Large intestine (tissue), 3 donors: ENCODE measurements around the gene RASSF10. TPM values are rescaled to one million over a fixed set of nuclear protein-coding genes. Genes with fewer than 3 reads are reported as not detected.
"Not testable (repeated sequence)": the region's sequence is repeated elsewhere in the genome, so short reads cannot be mapped to it uniquely, and the experiment has no call there.

Experiments used
- DNase-seq, 2 donors: peaks; one replicate each; pipeline versions ENCODE4 v3.0.0 to v3.0.0-alpha.2; 2013
- H3K27ac ChIP-seq: one replicate; pipeline ENCODE4 v1.5.1; 2013; ENCODE audit warnings: low read length
- H3K27me3 ChIP-seq: 2 replicates; pipeline ENCODE4 v1.6.1; 2013; ENCODE audit warnings: low read length; ENCODE audit not compliant: control insufficient read depth, insufficient read depth
- H3K36me3 ChIP-seq: 2 replicates; pipeline ENCODE4 v1.6.1; 2013; ENCODE audit warnings: low read length; ENCODE audit not compliant: control insufficient read depth, insufficient read depth
- H3K4me1 ChIP-seq: one replicate; pipeline ENCODE4 v1.6.1; 2013; ENCODE audit warnings: low read length; ENCODE audit not compliant: control insufficient read depth, insufficient read depth
- H3K4me3 ChIP-seq: one replicate; pipeline ENCODE4 v1.5.1; 2013; ENCODE audit warnings: low read length
- H3K9me3 ChIP-seq: one replicate; pipeline ENCODE4 v1.6.1; 2013; ENCODE audit warnings: mild to moderate bottlenecking, low read depth, low read length, moderate library complexity; ENCODE audit not compliant: control insufficient read depth
- WGBS: methylation state at CpG from one replicate; pipeline ENCODE4 v1.1.5; 2013; ENCODE audit warnings: low lambda C conversion rate; ENCODE audit not compliant: insufficient coverage; 5-methylcytosine and 5-hydroxymethylcytosine counted together
- polyA plus RNA-seq: library from polyadenylated mRNA; unstranded; fragments of 120-200 nt; gene quantifications from one replicate; pipeline ENCODE4 v1.2.1, GENCODE V29; 2013

RASSF10 gene
- polyA plus RNA-seq, 1 donor = 3.6 TPM

GRCh38 chr11:13038366-13038765 is 29.2 kb downstream of the RASSF10 start:
- no peak overlapping the region for H3K27ac ChIP-seq

GRCh38 chr11:13039126-13039525 is 30.0 kb downstream of the RASSF10 start:
- Histone ChIP-seq H3K36me3 (no peaks in the 10 kb centered on the region), H3K9me3 (no peaks in the 10 kb centered on the region), H3K4me3 (no peak overlapping the region), H3K4me1 (no peaks in the 10 kb centered on the region), H3K27ac (no peak overlapping the region), H3K27me3 (no peaks in the 10 kb centered on the region)
- 94% methylated on average over 5 of the region's 5 CpGs for WGBS
- DNase-seq = no peak

More at GRCh38 chr11:13038366-13038765, 29.2 kb downstream of the RASSF10 start:
- Histone ChIP-seq H3K27me3 (no peaks in the 10 kb centered on the region), H3K4me1 (no peaks in the 10 kb centered on the region), H3K9me3 (no peaks in the 10 kb centered on the region), H3K36me3 (no peaks in the 10 kb centered on the region), H3K4me3 (no peak overlapping the region)
- DNase-seq = peak in 1 of 2 donors; percentile 51
- 100% methylated on average over 1 of the region's 7 CpGs for WGBS

- DNase-seq = no peak
- 52% methylated on average over 2 of the region's 4 CpGs for WGBS
- no peak overlapping the region for H3K27ac ChIP-seq
Measured at GRCh38 chr11:13040969-13041561, 31.9 kb downstream of the RASSF10 start.

GRCh38 chr11:13042873-13043342 is 33.8 kb downstream of the RASSF10 start:
- Histone ChIP-seq H3K4me1 (no peaks in the 10 kb centered on the region), H3K27me3 (no peaks in the 10 kb centered on the region), H3K36me3 (no peaks in the 10 kb centered on the region), H3K4me3 (no peak overlapping the region), H3K9me3 (no peaks in the 10 kb centered on the region), H3K27ac (no peak overlapping the region)
- 80% methylated on average over 1 of the region's 5 CpGs for WGBS
- DNase-seq = peak in 1 of 2 donors; percentile 15

More at GRCh38 chr11:13040969-13041561, 31.9 kb downstream of the RASSF10 start:
- Histone ChIP-seq H3K4me3 (no peak overlapping the region), H3K36me3 (no peaks in the 10 kb centered on the region), H3K4me1 (no peaks in the 10 kb centered on the region), H3K27me3 (no peaks in the 10 kb centered on the region), H3K9me3 (no peaks in the 10 kb centered on the region)

- no peak for DNase-seq
- no peaks in the 10 kb centered on the region for H3K9me3 ChIP-seq
- H3K36me3 ChIP-seq = no peaks in the 10 kb centered on the region
- no peak overlapping the region for H3K4me3 ChIP-seq
- H3K27me3 ChIP-seq = no peaks in the 10 kb centered on the region
- H3K27ac ChIP-seq = no peak overlapping the region
- 80% methylated on average over 2 of the region's 4 CpGs for WGBS
- no peaks in the 10 kb centered on the region for H3K4me1 ChIP-seq
Measured at GRCh38 chr11:13043912-13044628, 35.0 kb downstream of the RASSF10 start.

- H3K4me3 ChIP-seq, H3K27me3 ChIP-seq, H3K4me1 ChIP-seq, H3K9me3 ChIP-seq, DNase-seq, H3K27ac ChIP-seq, H3K36me3 ChIP-seq: not testable (repeated sequence)
- no CpG with 5 or more reads among the region's 8 CpGs for WGBS
Measured at GRCh38 chr11:13045089-13045488, 36.0 kb downstream of the RASSF10 start.

- Histone ChIP-seq H3K4me1 (no peaks in the 10 kb centered on the region), H3K36me3 (no peaks in the 10 kb centered on the region), H3K27ac (no peak overlapping the region), H3K9me3 (no peaks in the 10 kb centered on the region), H3K27me3 (no peaks in the 10 kb centered on the region), H3K4me3 (no peak overlapping the region)
- DNase-seq = no peak
- 100% methylated on average over 1 of the region's 5 CpGs for WGBS
Measured at GRCh38 chr11:13045734-13046133, 36.6 kb downstream of the RASSF10 start.

GRCh38 chr11:13046637-13047570 is 37.8 kb downstream of the RASSF10 start:
- no peaks in the 10 kb centered on the region for H3K27me3 ChIP-seq
- whole genome bisulfite sequencing = 100% methylated on average over 1 of the region's 10 CpGs
- no peak overlapping the region for H3K4me3 ChIP-seq
- H3K9me3 ChIP-seq = no peaks in the 10 kb centered on the region
- no peaks in the 10 kb centered on the region for H3K36me3 ChIP-seq
- no peak overlapping the region for H3K27ac ChIP-seq
- DNase-seq = no peak
- peaks cover 4% of the 10 kb centered on the region for H3K4me1 ChIP-seq

- H3K27me3 ChIP-seq = no peaks in the 10 kb centered on the region
- H3K4me3 ChIP-seq = no peak overlapping the region
- 57% methylated on average over 2 of the region's 4 CpGs for WGBS
Measured at GRCh38 chr11:13047884-13048283, 38.8 kb downstream of the RASSF10 start.

GRCh38 chr11:13051257-13051656 is 42.1 kb downstream of the RASSF10 start:
- Histone ChIP-seq H3K27me3 (no peaks in the 10 kb centered on the region), H3K36me3 (no peaks in the 10 kb centered on the region), H3K27ac (no peak overlapping the region), H3K4me1 (peaks cover 10% of the 10 kb centered on the region), H3K9me3 (no peaks in the 10 kb centered on the region), H3K4me3 (no peak overlapping the region)
- DNase-seq = no peak
- no CpG with 5 or more reads among the region's 2 CpGs for WGBS

More at GRCh38 chr11:13047884-13048283, 38.8 kb downstream of the RASSF10 start:
- Histone ChIP-seq H3K27ac (no peak overlapping the region), H3K9me3 (no peaks in the 10 kb centered on the region), H3K4me1 (peaks cover 10% of the 10 kb centered on the region), H3K36me3 (no peaks in the 10 kb centered on the region)
- no peak for DNase-seq
